HFFc6 (cell line): ENCODE data around the gene MBD6. TPM values are rescaled to one million over a fixed set of nuclear protein-coding genes. Genes with fewer than 3 reads are reported as not detected.
"Not testable (repeated sequence)": the region's sequence is repeated elsewhere in the genome, so short reads cannot be mapped to it uniquely, and the experiment has no call there.

Experiments
- DNase-seq: peaks from one replicate; pipeline ENCODE4 v3.0.0-alpha.2; 2018
- H3K27ac Mint-ChIP-seq: 2 replicates; pipeline ENCODE4 v1.8.0; 2020; ENCODE audit warnings: mild to moderate bottlenecking, mixed read lengths
- H3K27me3 Mint-ChIP-seq: 2 replicates; pipeline ENCODE4 v1.8.0; 2021; ENCODE audit warnings: mild to moderate bottlenecking, moderate library complexity, mixed read lengths; ENCODE audit not compliant: insufficient read depth
- H3K36me3 Mint-ChIP-seq: 2 replicates; pipeline ENCODE4 v1.8.0; 2021; ENCODE audit warnings: low read depth, mixed read lengths
- H3K4me1 Mint-ChIP-seq: 2 replicates; pipeline ENCODE4 v1.8.0; 2020; ENCODE audit warnings: low read depth, mixed read lengths
- H3K4me3 Mint-ChIP-seq: 2 replicates; pipeline ENCODE4 v1.8.0; 2020; ENCODE audit warnings: mild to moderate bottlenecking, moderate library complexity, mixed read lengths
- H3K9me3 Mint-ChIP-seq: 2 replicates; pipeline ENCODE4 v1.8.0; 2020; ENCODE audit warnings: mild to moderate bottlenecking, mixed read lengths
- CTCF ChIP-seq: fragments of 200-600 bp; sonication (generic); IDR thresholded peaks from 2 replicates; pipeline ENCODE4 v1.5.0; 2021; ENCODE audit warnings: antibody characterized with exemption, mild to moderate bottlenecking
- total RNA-seq, 6 experiments: library from RNA; stranded (reverse); fragmentation: NEBNext Ultra II Directional; extraction: Animal tissue kit (Norgen Biotek cat#: 25700); gene quantifications; 2 replicates in 1 of 6; 3 replicates in 5 of 6; pipeline ENCODE4 v1.2.3, GENCODE V29; 2021

Gene MBD6
- total RNA-seq, 6 experiments from 2014 or later = 40.7 to 43.6 (median 42.1) TPM

- peaks cover 17% of the 10 kb centered on the region for H3K4me1 Mint-ChIP-seq
- no peaks in the 10 kb centered on the region for H3K9me3 Mint-ChIP-seq
- TF ChIP-seq CTCF = no peak
- peaks cover 11% of the 10 kb centered on the region; the same call in 1 of the 2 replicates for H3K27me3 Mint-ChIP-seq
- peak overlapping the region; percentile 25; the same call in 1 of the 2 replicates for H3K27ac Mint-ChIP-seq
- no peak for DNase-seq
- no peak overlapping the region for H3K4me3 Mint-ChIP-seq
- peaks cover 59% of the 10 kb centered on the region for H3K36me3 Mint-ChIP-seq
These were observed 10.0 kb upstream of the MBD6 start for GRCh38 chr12:57512665-57513064.

- DNase-seq = no peak
- no peak overlapping the region; the same call in 1 of the 2 replicates for H3K27ac Mint-ChIP-seq
- peaks cover 64% of the 10 kb centered on the region for H3K36me3 Mint-ChIP-seq
- peaks cover 11% of the 10 kb centered on the region; the same call in 1 of the 2 replicates for H3K27me3 Mint-ChIP-seq
- peaks cover 23% of the 10 kb centered on the region for H3K4me1 Mint-ChIP-seq
- H3K4me3 Mint-ChIP-seq = no peak overlapping the region
- H3K9me3 Mint-ChIP-seq = no peaks in the 10 kb centered on the region
- no peak for TF ChIP-seq CTCF
These were observed 9.4 kb upstream of the MBD6 start for GRCh38 chr12:57513266-57513665.

GRCh38 chr12:57513677-57514076 lies 8.9 kb upstream of the MBD6 start:
- not testable (repeated sequence) for DNase-seq, H3K4me3 Mint-ChIP-seq, H3K9me3 Mint-ChIP-seq, H3K27ac Mint-ChIP-seq
- peaks cover 11% of the 10 kb centered on the region; the same call in 1 of the 2 replicates for H3K27me3 Mint-ChIP-seq
- H3K36me3 Mint-ChIP-seq = peaks cover 68% of the 10 kb centered on the region
- H3K4me1 Mint-ChIP-seq = peaks cover 28% of the 10 kb centered on the region

- H3K27ac Mint-ChIP-seq = peak overlapping the region; percentile 40
- H3K27me3 Mint-ChIP-seq = peaks cover 11% of the 10 kb centered on the region; the same call in 1 of the 2 replicates
- H3K4me1 Mint-ChIP-seq = peaks cover 33% of the 10 kb centered on the region
- H3K9me3 Mint-ChIP-seq, DNase-seq, H3K4me3 Mint-ChIP-seq: not testable (repeated sequence)
- peaks cover 69% of the 10 kb centered on the region for H3K36me3 Mint-ChIP-seq
These were observed 8.4 kb upstream of the MBD6 start for GRCh38 chr12:57514246-57514645.

GRCh38 chr12:57514720-57515407 lies 7.8 kb upstream of the MBD6 start:
- Mint-ChIP-seq H3K9me3 (no peaks in the 10 kb centered on the region), H3K27me3 (peaks cover 11% of the 10 kb centered on the region; the same call in 1 of the 2 replicates), H3K4me3 (no peak overlapping the region), H3K4me1 (peaks cover 36% of the 10 kb centered on the region), H3K36me3 (peaks cover 70% of the 10 kb centered on the region), H3K27ac (peak overlapping the region; percentile 24; the same call in 1 of the 2 replicates)
- DNase-seq = no peak
- TF ChIP-seq CTCF = no peak

- H3K27me3 Mint-ChIP-seq = peaks cover 16% of the 10 kb centered on the region
These were observed 7.2 kb upstream of the MBD6 start for GRCh38 chr12:57515408-57515933.

More at GRCh38 chr12:57515408-57515933, 7.2 kb upstream of the MBD6 start:
- no peak for TF ChIP-seq CTCF
- DNase-seq = no peak
- peaks cover 74% of the 10 kb centered on the region for H3K36me3 Mint-ChIP-seq
- H3K27ac Mint-ChIP-seq = peak overlapping the region; percentile 99
- H3K9me3 Mint-ChIP-seq = no peaks in the 10 kb centered on the region
- no peak overlapping the region for H3K4me3 Mint-ChIP-seq
- H3K4me1 Mint-ChIP-seq = peaks cover 36% of the 10 kb centered on the region
